Naive thymus-derived CD4-positive, alpha-beta T cell (primary cell): Measurements from ENCODE around the gene SLC6A18. TPM values are rescaled to one million over a fixed set of nuclear protein-coding genes. Genes with fewer than 3 reads are reported as not detected.

Experiments used
- ATAC-seq: fragments of 150-1000 bp; cut with Tn5 transposase; 2 replicates; pipeline ENCODE4 v1.10.0; 2021; ENCODE audit warnings: mild to moderate bottlenecking, moderate library complexity
- CTCF ChIA-PET: fragments of 350-600 bp; sonication (Branson Sonifier 250); formaldehyde crosslinking; loops from one replicate; lab custom pipeline; 2021; ENCODE audit warnings: antibody characterized with exemption; lab: Charles Lee
- POLR2A ChIA-PET: fragments of 350-600 bp; sonication (Branson Sonifier 250); formaldehyde crosslinking; loops from one replicate; lab custom pipeline; 2021; ENCODE audit warnings: antibody characterized with exemption, inconsistent platforms; lab: Charles Lee
- DNase-seq, 9 donors: peaks; one replicate each; pipeline versions ENCODE4 v3.0.0 to v3.0.0-alpha.2; 2020 to 2022; ENCODE audit warnings: mixed read lengths in 1 of 9
- H3K27ac ChIP-seq: one replicate; pipeline ENCODE4 v1.7.0; 2013; ENCODE audit warnings: mild to moderate bottlenecking, low read depth, low read length, moderate library complexity
- H3K27me3 ChIP-seq, 2 donors: one replicate each; pipeline ENCODE4 v1.7.0; 2013; ENCODE audit warnings: low read length in 2 of 2, mild to moderate bottlenecking in 2 of 2, moderate library complexity in 2 of 2; ENCODE audit not compliant: control insufficient read depth in 2 of 2, insufficient read depth in 2 of 2
- H3K36me3 ChIP-seq, 3 experiments: 1 replicate in 2 of 3; 2 replicates in 1 of 3; pipeline ENCODE4 v1.7.0; 2013; ENCODE audit warnings: low read length in 3 of 3, mild to moderate bottlenecking in 3 of 3, moderate library complexity in 1 of 3; ENCODE audit not compliant: insufficient read depth in 3 of 3, control insufficient read depth in 2 of 3
- H3K4me1 ChIP-seq, 2 donors: one replicate each; pipeline ENCODE4 v1.7.0; 2013; ENCODE audit warnings: low read length in 2 of 2, mild to moderate bottlenecking in 2 of 2, moderate library complexity in 1 of 2; ENCODE audit not compliant: control insufficient read depth in 2 of 2, insufficient read depth in 2 of 2
- H3K4me3 ChIP-seq: 2 replicates; pipeline ENCODE4 v1.7.0; 2013; ENCODE audit warnings: mild to moderate bottlenecking, low read length
- H3K9me3 ChIP-seq, 3 experiments: 1 replicate in 2 of 3; 2 replicates in 1 of 3; pipeline ENCODE4 v1.7.0; 2013; ENCODE audit warnings: low read length in 3 of 3; ENCODE audit not compliant: control insufficient read depth in 2 of 3
- H3K27ac Mint-ChIP-seq, 9 donors: one replicate each; pipeline ENCODE4 v1.8.0; 2020 to 2022; ENCODE audit warnings: mixed read lengths in 9 of 9, mild to moderate bottlenecking in 8 of 9, moderate library complexity in 5 of 9, inconsistent platforms in 2 of 9
- H3K27me3 Mint-ChIP-seq, 5 donors: one replicate each; pipeline ENCODE4 v1.8.0; 2021 to 2022; ENCODE audit warnings: mixed read lengths in 5 of 5, mild to moderate bottlenecking in 1 of 5
- H3K36me3 Mint-ChIP-seq, 5 donors: one replicate each; pipeline ENCODE4 v1.8.0; 2020 to 2022; ENCODE audit warnings: mixed read lengths in 5 of 5, mild to moderate bottlenecking in 3 of 5, inconsistent platforms in 1 of 5
- H3K4me1 Mint-ChIP-seq, 7 donors: one replicate each; pipeline ENCODE4 v1.8.0; 2020 to 2022; ENCODE audit warnings: mixed read lengths in 7 of 7, mild to moderate bottlenecking in 3 of 7, inconsistent platforms in 1 of 7
- H3K4me3 Mint-ChIP-seq, 10 donors: one replicate each; pipeline ENCODE4 v1.8.0; 2020 to 2022; ENCODE audit warnings: mild to moderate bottlenecking in 10 of 10, mixed read lengths in 10 of 10, moderate library complexity in 6 of 10, inconsistent platforms in 2 of 10
- H3K9me3 Mint-ChIP-seq, 11 donors: one replicate each; pipeline ENCODE4 v1.8.0; 2020 to 2022; ENCODE audit warnings: mixed read lengths in 11 of 11, mild to moderate bottlenecking in 4 of 11, inconsistent platforms in 1 of 11, moderate library complexity in 1 of 11
- intact Hi-C, 2 donors: fragments of 100-400 bp; cut with micrococcal nuclease; formaldehyde crosslinking; loops; one replicate each; pipeline ENCODE4 v1.15.1; 2023
- polyA plus RNA-seq, 2 donors: library from polyadenylated mRNA; unstranded; fragments of 300-500 nt; fragmentation: Illumina TruSeq; gene quantifications; one replicate each; pipeline ENCODE4 v1.2.3, GENCODE V29; 2021
- total RNA-seq, 6 experiments: library from RNA in 5 of 6; stranded (reverse) in 5 of 6; gene quantifications; 1 replicate in 5 of 6; 2 replicates in 1 of 6; pipeline ENCODE4 v1.2.3 and lab custom pipeline; 2021 to 2026

Gene SLC6A18
- total and polyA plus RNA-seq, 7 experiments from 2014 or later, result not detected

DNA sequence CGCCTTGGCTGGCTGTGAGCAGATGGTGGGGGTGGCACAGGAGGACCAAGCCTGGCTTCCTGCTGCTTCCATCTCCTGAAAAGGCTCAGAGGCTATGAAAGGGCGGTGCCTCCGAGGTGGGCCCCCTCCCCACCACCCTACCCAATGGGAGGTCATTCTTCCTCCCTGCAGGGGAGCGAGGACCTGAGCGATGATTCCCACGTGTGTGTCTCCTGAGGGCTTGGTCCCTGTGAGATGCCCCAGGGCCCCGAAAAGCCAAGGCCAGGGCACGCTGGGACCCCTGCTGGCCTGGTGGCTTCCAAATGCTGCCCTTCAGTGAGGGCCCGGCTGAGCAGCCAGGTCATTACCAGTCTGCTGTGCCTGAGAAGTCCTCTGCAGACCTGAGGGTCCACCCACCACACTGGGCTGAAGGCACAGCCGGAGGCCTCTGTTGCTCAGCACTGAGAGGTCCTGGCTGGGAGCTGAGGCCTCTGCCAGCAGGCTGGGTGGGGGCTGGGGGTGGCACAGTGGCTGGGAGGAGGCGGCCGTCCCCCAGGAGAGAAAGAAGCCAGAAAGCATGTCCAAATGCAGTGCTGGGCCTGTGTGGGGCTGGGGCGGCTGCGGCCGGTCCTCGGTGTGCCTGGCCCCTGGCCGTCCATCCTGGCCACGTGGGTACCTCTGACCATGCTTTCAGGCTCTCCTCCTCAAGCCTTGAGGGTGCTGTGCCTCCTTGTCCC, 37.8 kb upstream of the SLC6A18 start:
- no peaks in the 10 kb centered on the region for H3K9me3 Mint-ChIP-seq
- no peaks in the 10 kb centered on the region for H3K9me3 ChIP-seq
- no peaks in the 10 kb centered on the region for H3K27me3 ChIP-seq
- H3K4me3 ChIP-seq, result no peak overlapping the region
- no peaks in the 10 kb centered on the region for H3K36me3 Mint-ChIP-seq
- ATAC-seq (no peak), DNase-seq (no peak)
- peaks cover 0 to 6% (median 0%) of the 10 kb centered on the region in 7 donors for H3K4me1 Mint-ChIP-seq
- ChIA-PET CTCF (no interaction called here), POLR2A (no interaction called here)
- peaks cover 19 to 32% (median 25%) of the 10 kb centered on the region in 5 donors for H3K27me3 Mint-ChIP-seq
- intact Hi-C loops, result no loop called here
- no peak overlapping the region for H3K4me3 Mint-ChIP-seq
- no peak overlapping the region for H3K27ac ChIP-seq
- no peaks in the 10 kb centered on the region for H3K36me3 ChIP-seq
- no peak overlapping the region for H3K27ac Mint-ChIP-seq
- no peaks in the 10 kb centered on the region for H3K4me1 ChIP-seq

DNA sequence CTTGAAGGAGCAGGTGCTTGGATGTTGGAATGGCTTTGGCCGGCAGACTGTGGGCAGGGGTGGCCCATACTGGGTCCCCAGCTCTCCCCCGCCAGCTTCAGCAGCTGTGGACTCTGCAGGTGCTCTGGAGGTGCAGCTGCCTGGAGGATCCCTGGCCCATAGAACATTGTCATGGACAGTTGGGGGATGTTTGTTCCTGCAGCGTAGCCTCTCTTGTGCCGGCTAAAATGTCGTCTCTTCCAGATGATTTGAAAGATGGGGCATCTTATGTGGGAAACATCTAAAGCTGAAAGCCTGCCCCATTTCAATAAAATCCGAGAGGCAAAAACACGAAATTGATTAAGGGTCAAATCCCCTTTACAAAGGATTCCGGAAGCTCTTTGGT, 37.2 kb upstream of the SLC6A18 start:
- Mint-ChIP-seq H3K4me1 (peaks cover 0 to 6% (median 0%) of the 10 kb centered on the region in 7 donors), H3K27ac (no peak overlapping the region), H3K9me3 (no peaks in the 10 kb centered on the region), H3K27me3 (peaks cover 19 to 32% (median 27%) of the 10 kb centered on the region in 5 donors), H3K4me3 (no peak overlapping the region), H3K36me3 (no peaks in the 10 kb centered on the region)
- DNase-seq (no peak), ATAC-seq (no peak)
- CTCF ChIA-PET, result interaction anchor here (1.2 kb wide), 1 partner anchor 20 kb away, joined by 3 read pairs; no protein-coding TSS in a partner anchor
- intact Hi-C loops, result no loop called here
- Histone ChIP-seq H3K4me3 (no peak overlapping the region), H3K27me3 (no peaks in the 10 kb centered on the region), H3K4me1 (no peaks in the 10 kb centered on the region), H3K9me3 (no peaks in the 10 kb centered on the region), H3K27ac (no peak overlapping the region), H3K36me3 (no peaks in the 10 kb centered on the region)
- POLR2A ChIA-PET, result no interaction called here

GRCh38 chr5:1188464-1188863, 36.7 kb upstream of the SLC6A18 start:
- ATAC-seq (no peak), DNase-seq (no peak)
- no peaks in the 10 kb centered on the region for H3K4me1 ChIP-seq
- ChIA-PET CTCF (interaction anchor here (1.2 kb wide), 1 partner anchor 20 kb away, joined by 3 read pairs; no protein-coding TSS in a partner anchor), POLR2A (no interaction called here)
- no peaks in the 10 kb centered on the region for H3K27me3 ChIP-seq
- Mint-ChIP-seq H3K27ac (no peak overlapping the region), H3K9me3 (no peaks in the 10 kb centered on the region), H3K36me3 (no peaks in the 10 kb centered on the region), H3K27me3 (peaks cover 19 to 32% (median 27%) of the 10 kb centered on the region in 5 donors), H3K4me1 (peaks cover 0 to 6% (median 0%) of the 10 kb centered on the region in 7 donors), H3K4me3 (no peak overlapping the region)
- no peaks in the 10 kb centered on the region for H3K36me3 ChIP-seq
- H3K9me3 ChIP-seq, result no peaks in the 10 kb centered on the region
- no peak overlapping the region for H3K27ac ChIP-seq
- no peak overlapping the region for H3K4me3 ChIP-seq
- intact Hi-C loops, result no loop called here

- Histone ChIP-seq H3K36me3 (no peaks in the 10 kb centered on the region), H3K4me1 (no peaks in the 10 kb centered on the region), H3K9me3 (no peaks in the 10 kb centered on the region), H3K4me3 (no peak overlapping the region), H3K27ac (no peak overlapping the region), H3K27me3 (no peaks in the 10 kb centered on the region)
- Mint-ChIP-seq H3K9me3 (peaks cover 0 to under 1% (median 0%) of the 10 kb centered on the region in 11 donors), H3K4me3 (no peak overlapping the region), H3K27me3 (peaks cover 19 to 32% (median 27%) of the 10 kb centered on the region in 5 donors), H3K27ac (no peak overlapping the region), H3K4me1 (peaks cover 0 to 6% (median 0%) of the 10 kb centered on the region in 7 donors), H3K36me3 (no peaks in the 10 kb centered on the region)
- CTCF ChIA-PET, result interaction anchor here (1.2 kb wide), 1 partner anchor 21 kb away, joined by 3 read pairs; no protein-coding TSS in a partner anchor
- ATAC-seq (no peak), DNase-seq (no peak)
- intact Hi-C loops, result no loop called here
- POLR2A ChIA-PET, result no interaction called here
Measured at GRCh38 chr5:1189269-1189668, 35.9 kb upstream of the SLC6A18 start.

GRCh38 chr5:1190278-1190677, 34.9 kb upstream of the SLC6A18 start:
- CTCF ChIA-PET, result interaction anchor here (0.5 kb wide), 1 partner anchor 17 kb away, joined by 4 read pairs; no protein-coding TSS in a partner anchor
- Histone ChIP-seq H3K4me3 (no peak overlapping the region), H3K4me1 (no peaks in the 10 kb centered on the region), H3K27me3 (no peaks in the 10 kb centered on the region), H3K27ac (no peak overlapping the region), H3K9me3 (no peaks in the 10 kb centered on the region), H3K36me3 (no peaks in the 10 kb centered on the region)
- Mint-ChIP-seq H3K4me1 (peaks cover 0 to 6% (median 0%) of the 10 kb centered on the region in 7 donors), H3K27ac (no peak overlapping the region), H3K4me3 (no peak overlapping the region), H3K36me3 (no peaks in the 10 kb centered on the region), H3K9me3 (peaks cover 0 to 3% (median 0%) of the 10 kb centered on the region in 11 donors), H3K27me3 (peaks cover 19 to 32% (median 28%) of the 10 kb centered on the region in 5 donors)
- intact Hi-C loops, result no loop called here
- ATAC-seq, result no peak
- POLR2A ChIA-PET, result no interaction called here
- no peak for DNase-seq

DNA sequence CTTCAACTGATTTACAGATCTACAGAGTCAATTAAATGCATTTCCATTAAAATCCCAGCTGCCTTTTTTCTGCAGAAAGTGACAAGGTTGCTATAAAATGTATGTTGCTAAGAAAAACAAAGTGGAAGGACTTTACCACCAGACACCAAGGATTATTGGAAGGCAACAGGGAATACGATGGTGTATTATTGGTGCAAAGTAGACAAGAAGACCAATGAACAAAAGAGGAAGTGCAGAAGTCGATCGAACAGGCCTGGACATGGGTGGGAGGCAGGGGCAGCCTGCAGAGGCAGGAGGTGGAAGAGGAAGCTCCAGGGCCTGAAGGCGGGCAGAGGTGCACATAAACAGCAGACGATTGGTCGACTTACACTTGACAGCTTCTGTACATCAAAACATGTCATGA, 34.3 kb upstream of the SLC6A18 start:
- no peak overlapping the region for H3K27ac ChIP-seq
- Mint-ChIP-seq H3K4me1 (peaks cover 0 to 5% (median 0%) of the 10 kb centered on the region in 7 donors), H3K27me3 (peaks cover 19 to 32% (median 28%) of the 10 kb centered on the region in 5 donors), H3K4me3 (no peak overlapping the region), H3K9me3 (peaks cover 0 to 3% (median 0%) of the 10 kb centered on the region in 11 donors), H3K27ac (no peak overlapping the region), H3K36me3 (no peaks in the 10 kb centered on the region)
- H3K36me3 ChIP-seq, result no peaks in the 10 kb centered on the region
- no peak for ATAC-seq
- no peaks in the 10 kb centered on the region for H3K4me1 ChIP-seq
- no peak for DNase-seq
- intact Hi-C loops, result no loop called here
- H3K4me3 ChIP-seq, result no peak overlapping the region
- ChIA-PET CTCF (interaction anchor here (0.5 kb wide), 1 partner anchor 18 kb away, joined by 4 read pairs; no protein-coding TSS in a partner anchor), POLR2A (no interaction called here)
- H3K9me3 ChIP-seq, result no peaks in the 10 kb centered on the region
- no peaks in the 10 kb centered on the region for H3K27me3 ChIP-seq
